Kidney (tissue), 14 donors: Measurements from ENCODE around the gene ITSN2. TPM values are rescaled to one million over a fixed set of nuclear protein-coding genes. Genes with fewer than 3 reads are reported as not detected.

Source experiments
- DNase-seq, 5 donors: peaks; one replicate each; pipeline ENCODE4 v3.0.0-alpha.2; 2013 to 2020
- FAIRE-seq: peaks from 2 replicates; lab custom pipeline; 2012; peaks lifted over from hg19 to GRCh38; lab: Jason Lieb, UNC
- H3K27ac ChIP-seq, 2 donors: one replicate each; pipeline ENCODE4 v1.7.0; 2013; ENCODE audit warnings: low read depth in 2 of 2, low read length in 2 of 2, inconsistent platforms in 1 of 2
- H3K27me3 ChIP-seq: one replicate; pipeline ENCODE4 v1.7.1; 2013; ENCODE audit warnings: low read length, inconsistent platforms; ENCODE audit not compliant: control insufficient read depth, insufficient read depth
- H3K36me3 ChIP-seq, 3 donors: one replicate each; pipeline versions ENCODE4 v1.7.0 to v1.7.1; 2013; ENCODE audit warnings: low read length in 3 of 3, control low read depth in 1 of 3, inconsistent platforms in 1 of 3; ENCODE audit not compliant: insufficient read depth in 3 of 3, control insufficient read depth in 2 of 3
- H3K4me1 ChIP-seq, 3 donors: one replicate each; pipeline versions ENCODE4 v1.7.0 to v1.7.1; 2013; ENCODE audit warnings: low read length in 3 of 3, inconsistent platforms in 1 of 3, low read depth in 1 of 3; ENCODE audit not compliant: control insufficient read depth in 2 of 3, insufficient read depth in 2 of 3
- H3K4me3 ChIP-seq, 3 donors: one replicate each; pipeline versions ENCODE4 v1.7.0 to v1.8.1; 2013; ENCODE audit warnings: low read length in 3 of 3, control low read depth in 1 of 3, inconsistent platforms in 1 of 3
- H3K9ac ChIP-seq, 3 donors: one replicate each; pipeline versions ENCODE4 v1.7.0 to v1.7.1; 2013; ENCODE audit warnings: low read length in 3 of 3, control low read depth in 1 of 3, inconsistent platforms in 1 of 3
- H3K9me3 ChIP-seq, 3 donors: one replicate each; pipeline versions ENCODE4 v1.7.0 to v1.7.1; 2013; ENCODE audit warnings: low read length in 3 of 3, control low read depth in 1 of 3, inconsistent platforms in 1 of 3; ENCODE audit not compliant: control insufficient read depth in 2 of 3, insufficient read depth in 1 of 3
- CTCF ChIP-seq: IDR thresholded peaks from 3 replicates; pipeline ENCODE4 v1.5.1; 2012; ENCODE audit warnings: mild to moderate bottlenecking, moderate library complexity, borderline replicate concordance; ENCODE audit not compliant: insufficient read depth; ENCODE audit errors: extremely low read depth
- intact Hi-C: fragments of 100-400 bp; cut with DNase I; formaldehyde crosslinking; loops from one replicate; pipeline ENCODE4 v1.11.1; 2022
- polyA plus RNA-seq: library from polyadenylated mRNA; stranded (reverse); fragments of 350-450 nt; fragmentation: Illumina TruSeq; extraction: RNeasy Lipid Tissue Mini Kit (QIAGEN cat#74804); gene quantifications from one replicate; pipeline ENCODE4 v1.2.3, GENCODE V29; 2014; ENCODE audit warnings: low read depth, low replicate concordance; ENCODE audit not compliant: insufficient read depth
- total RNA-seq: library from RNA; stranded (reverse); fragmentation: NEBNext Ultra II Directional; extraction: Animal tissue kit (Norgen Biotek cat#: 25700); gene quantifications from one replicate; pipeline ENCODE4 v1.2.1, GENCODE V29; 2021
- donor health status: control.
- donor health status: control.
- donor health status: control.
- donor health status: control.
- donor health status: control.
- donor health status: DM: yes; HTN: yes; CAD: no.
- donor health status: Normal renal cell carcinoma (clear cell type).

ITSN2 gene
- total and polyA plus RNA-seq, 2 donors from 2014 or later = 20.1 to 72.8 TPM

- DNase-seq (no peak), FAIRE-seq (no peak)
- Histone ChIP-seq H3K9ac (no peak overlapping the region), H3K4me1 (no peaks in the 10 kb centered on the region), H3K4me3 (no peak overlapping the region), H3K9me3 (no peaks in the 10 kb centered on the region), H3K27me3 (no peaks in the 10 kb centered on the region), H3K36me3 (no peaks in the 10 kb centered on the region), H3K27ac (no peak overlapping the region)
- TF ChIP-seq CTCF = no peak
- intact Hi-C loops = no loop called here
These were observed 196.7 kb downstream of the ITSN2 start for GRCh38 chr2:24163601-24164000.

- no peaks in the 10 kb centered on the region for H3K9me3 ChIP-seq
- H3K4me3 ChIP-seq = no peak overlapping the region
- FAIRE-seq (no peak), DNase-seq (no peak)
- no peaks in the 10 kb centered on the region for H3K27me3 ChIP-seq
- H3K27ac ChIP-seq = no peak overlapping the region
- TF ChIP-seq CTCF = no peak
- no peaks in the 10 kb centered on the region for H3K4me1 ChIP-seq
- intact Hi-C loops = no loop called here
- no peaks in the 10 kb centered on the region for H3K36me3 ChIP-seq
- no peak overlapping the region for H3K9ac ChIP-seq
These were observed 197.2 kb downstream of the ITSN2 start for GRCh38 chr2:24163186-24163585.

GRCh38 chr2:24162494-24162893 lies 197.8 kb downstream of the ITSN2 start:
- DNase-seq (no peak), FAIRE-seq (no peak)
- H3K4me1 ChIP-seq = no peaks in the 10 kb centered on the region
- no peaks in the 10 kb centered on the region for H3K27me3 ChIP-seq
- H3K36me3 ChIP-seq = peaks cover 0 to 2% (median 0%) of the 10 kb centered on the region in 3 donors
- no peak overlapping the region for H3K4me3 ChIP-seq
- H3K27ac ChIP-seq = no peak overlapping the region
- intact Hi-C loops = no loop called here
- no peak for TF ChIP-seq CTCF
- no peaks in the 10 kb centered on the region for H3K9me3 ChIP-seq
- no peak overlapping the region for H3K9ac ChIP-seq

GRCh38 chr2:24160761-24161160 lies 199.6 kb downstream of the ITSN2 start:
- no peak for TF ChIP-seq CTCF
- Histone ChIP-seq H3K9me3 (no peaks in the 10 kb centered on the region), H3K4me1 (no peaks in the 10 kb centered on the region), H3K9ac (no peak overlapping the region), H3K36me3 (peaks cover 0 to 2% (median 0%) of the 10 kb centered on the region in 3 donors), H3K4me3 (no peak overlapping the region), H3K27ac (no peak overlapping the region), H3K27me3 (no peaks in the 10 kb centered on the region)
- FAIRE-seq = no peak
- intact Hi-C loops = no loop called here
- DNase-seq = no peak
